CD4-positive, alpha-beta memory T cell (primary cell): ENCODE results near the gene HPRT1. TPM values are rescaled to one million over a fixed set of nuclear protein-coding genes. Genes with fewer than 3 reads are reported as not detected.

ENCODE experiments used
- CTCF ChIA-PET: fragments of 350-600 bp; sonication (Branson Sonifier 250); formaldehyde crosslinking; loops from one replicate; lab custom pipeline; 2021; ENCODE audit warnings: inconsistent platforms; ENCODE audit not compliant: partially characterized antibody; lab: Charles Lee
- POLR2A ChIA-PET: fragments of 350-600 bp; sonication (Branson Sonifier 250); formaldehyde crosslinking; loops from one replicate; lab custom pipeline; 2021; ENCODE audit not compliant: partially characterized antibody; lab: Charles Lee
- DNase-seq, 5 donors: peaks; one replicate each; pipeline versions ENCODE4 v3.0.0 to v3.0.0-alpha.2; 2020 to 2022; ENCODE audit warnings: mixed read lengths in 1 of 5
- H3K27ac ChIP-seq: one replicate; pipeline ENCODE4 v1.7.0; 2013; ENCODE audit warnings: low read depth, low read length
- H3K27me3 ChIP-seq: 2 replicates; pipeline ENCODE4 v1.7.0; 2013; ENCODE audit warnings: mild to moderate bottlenecking, low read length, moderate library complexity; ENCODE audit not compliant: insufficient read depth
- H3K36me3 ChIP-seq: 2 replicates; pipeline ENCODE4 v1.7.0; 2013; ENCODE audit warnings: mild to moderate bottlenecking, low read length, moderate library complexity; ENCODE audit not compliant: insufficient read depth
- H3K4me1 ChIP-seq: 2 replicates; pipeline ENCODE4 v1.7.0; 2013; ENCODE audit warnings: mild to moderate bottlenecking, low read length, moderate library complexity; ENCODE audit not compliant: insufficient read depth
- H3K4me3 ChIP-seq, 2 donors: one replicate each; pipeline ENCODE4 v1.7.0; 2013; ENCODE audit warnings: low read length in 2 of 2, mild to moderate bottlenecking in 1 of 2
- H3K9me3 ChIP-seq, 2 donors: one replicate each; pipeline ENCODE4 v1.7.0; 2013; ENCODE audit warnings: low read length in 2 of 2, control low read depth in 1 of 2; ENCODE audit not compliant: control insufficient read depth in 1 of 2
- H3K27ac Mint-ChIP-seq, 7 donors: one replicate each; pipeline ENCODE4 v1.8.0; 2020 to 2021; ENCODE audit warnings: mixed read lengths in 7 of 7, mild to moderate bottlenecking in 6 of 7, inconsistent platforms in 3 of 7, moderate library complexity in 3 of 7
- H3K27me3 Mint-ChIP-seq, 2 donors: one replicate each; pipeline ENCODE4 v1.8.0; 2020 to 2021; ENCODE audit warnings: mixed read lengths in 2 of 2
- H3K36me3 Mint-ChIP-seq, 2 donors: one replicate each; pipeline ENCODE4 v1.8.0; 2020 to 2021; ENCODE audit warnings: mixed read lengths in 2 of 2, inconsistent platforms in 1 of 2, mild to moderate bottlenecking in 1 of 2
- H3K4me1 Mint-ChIP-seq, 4 donors: one replicate each; pipeline ENCODE4 v1.8.0; 2020 to 2021; ENCODE audit warnings: mixed read lengths in 4 of 4, mild to moderate bottlenecking in 1 of 4
- H3K4me3 Mint-ChIP-seq, 8 donors: one replicate each; pipeline ENCODE4 v1.8.0; 2020 to 2021; ENCODE audit warnings: mixed read lengths in 8 of 8, mild to moderate bottlenecking in 7 of 8, moderate library complexity in 6 of 8, inconsistent platforms in 3 of 8
- H3K9me3 Mint-ChIP-seq, 8 donors: one replicate each; pipeline ENCODE4 v1.8.0; 2020 to 2021; ENCODE audit warnings: mixed read lengths in 8 of 8, mild to moderate bottlenecking in 5 of 8, inconsistent platforms in 3 of 8, moderate library complexity in 1 of 8
- intact Hi-C: fragments of 100-400 bp; cut with micrococcal nuclease; formaldehyde crosslinking; loops from one replicate; pipeline ENCODE4 v1.15.1; 2023
- microRNA-seq: library from miRNA; unstranded; fragments of <30 nt; microRNA quantifications from one replicate; pipeline ENCODE4 v1.2.0, GENCODE V29; 2021; ENCODE audit warnings: borderline replicate concordance, borderline number of aligned reads, borderline microRNAs expressed, mixed read lengths
- polyA plus RNA-seq, 2 donors: library from polyadenylated mRNA; unstranded; fragments of 300-500 nt; fragmentation: Illumina TruSeq; gene quantifications; one replicate each; pipeline ENCODE4 v1.2.3, GENCODE V29; 2021
- total RNA-seq, 2 experiments: library from RNA; stranded (reverse); gene quantifications; one replicate each; pipeline ENCODE4 v1.2.3, GENCODE V29; 2021

HPRT1 gene
- total and polyA plus RNA-seq, 4 experiments from 2014 or later: 22.4 to 105 (median 44.6) TPM

DNA sequence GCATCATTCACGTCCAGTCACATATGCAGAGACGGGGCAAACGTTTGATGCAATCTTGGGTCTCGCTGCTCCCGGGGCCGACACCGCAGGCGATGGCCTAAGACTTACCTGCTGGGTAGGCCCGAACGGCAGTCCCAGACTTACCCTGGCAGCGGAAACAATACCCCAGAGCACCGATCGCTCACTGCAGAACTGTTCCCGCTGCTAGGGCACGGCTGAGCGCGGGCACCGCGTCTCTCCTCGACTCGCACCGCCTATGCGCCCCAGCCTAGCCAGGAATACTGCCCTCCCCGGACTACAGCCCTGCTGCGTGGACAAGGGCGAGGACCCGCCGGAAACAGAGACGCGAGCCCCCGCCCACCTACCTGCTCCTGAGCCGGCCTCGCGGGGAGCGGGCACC is 86.2 kb downstream of the HPRT1 start:
- no peaks in the 10 kb centered on the region for H3K9me3 ChIP-seq
- peaks cover 24% of the 10 kb centered on the region for H3K27me3 ChIP-seq
- ChIA-PET CTCF (no interaction called here), POLR2A (no interaction called here)
- peaks cover 0 to 4% (median 0%) of the 10 kb centered on the region in 8 donors for H3K9me3 Mint-ChIP-seq
- no peak overlapping the region for H3K27ac Mint-ChIP-seq
- intact Hi-C loops: no loop called here
- DNase-seq: no peak
- no peak overlapping the region for H3K4me3 Mint-ChIP-seq
- no peak overlapping the region for H3K4me3 ChIP-seq
- peaks cover 28% of the 10 kb centered on the region for H3K4me1 ChIP-seq
- peaks cover 19 to 24% (median 22%) of the 10 kb centered on the region in 4 donors for H3K4me1 Mint-ChIP-seq
- H3K27me3 Mint-ChIP-seq: peaks cover 32 to 41% of the 10 kb centered on the region in 2 donors
- H3K36me3 Mint-ChIP-seq: peaks cover 0 to 2% of the 10 kb centered on the region in 2 donors
- no peaks in the 10 kb centered on the region for H3K36me3 ChIP-seq
- no peak overlapping the region for H3K27ac ChIP-seq

DNA sequence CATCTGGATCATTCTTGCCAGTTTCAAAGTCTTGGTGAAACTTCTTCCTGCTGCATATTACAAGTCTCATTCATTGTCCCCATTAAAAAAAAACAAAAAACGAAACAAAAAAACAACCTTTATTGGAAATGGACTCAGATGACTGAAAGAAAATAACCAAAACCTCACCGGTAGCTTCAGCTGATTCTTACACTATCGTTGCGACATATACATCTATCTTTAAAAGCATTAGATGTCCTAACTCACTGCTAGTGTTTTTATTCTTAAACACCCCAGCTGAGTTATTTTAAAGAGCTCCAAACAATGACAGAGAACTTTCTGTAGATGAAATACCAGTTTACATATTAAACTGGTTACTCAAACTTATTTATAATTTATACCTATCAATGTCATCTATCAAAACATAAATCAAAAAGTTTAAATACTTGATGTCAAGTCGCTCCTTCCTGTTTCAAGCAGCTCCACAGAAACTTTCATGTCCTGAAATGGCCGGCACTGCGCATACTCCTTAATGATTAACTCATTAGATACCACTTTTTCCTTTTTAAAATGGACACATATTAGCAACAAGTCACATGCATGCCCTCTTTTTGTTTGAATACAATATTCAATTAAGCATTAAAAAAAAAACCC is 87.2 kb downstream of the HPRT1 start:
- H3K4me1 ChIP-seq: peaks cover 28% of the 10 kb centered on the region
- no peaks in the 10 kb centered on the region for H3K36me3 ChIP-seq
- no peaks in the 10 kb centered on the region for H3K9me3 ChIP-seq
- Mint-ChIP-seq H3K4me3 (peak overlapping the region in 2 of 8 donors; percentile 15 to 39), H3K9me3 (peaks cover 0 to 4% (median 0%) of the 10 kb centered on the region in 8 donors), H3K4me1 (peaks cover 19 to 24% (median 22%) of the 10 kb centered on the region in 4 donors), H3K27me3 (peaks cover 36 to 41% of the 10 kb centered on the region in 2 donors), H3K27ac (no peak overlapping the region), H3K36me3 (peaks cover 0 to 2% of the 10 kb centered on the region in 2 donors)
- ChIA-PET POLR2A (no interaction called here), CTCF (no interaction called here)
- no peak for DNase-seq
- intact Hi-C loops: no loop called here
- H3K27ac ChIP-seq: no peak overlapping the region
- peaks cover 29% of the 10 kb centered on the region for H3K27me3 ChIP-seq
- no peak overlapping the region for H3K4me3 ChIP-seq

DNA sequence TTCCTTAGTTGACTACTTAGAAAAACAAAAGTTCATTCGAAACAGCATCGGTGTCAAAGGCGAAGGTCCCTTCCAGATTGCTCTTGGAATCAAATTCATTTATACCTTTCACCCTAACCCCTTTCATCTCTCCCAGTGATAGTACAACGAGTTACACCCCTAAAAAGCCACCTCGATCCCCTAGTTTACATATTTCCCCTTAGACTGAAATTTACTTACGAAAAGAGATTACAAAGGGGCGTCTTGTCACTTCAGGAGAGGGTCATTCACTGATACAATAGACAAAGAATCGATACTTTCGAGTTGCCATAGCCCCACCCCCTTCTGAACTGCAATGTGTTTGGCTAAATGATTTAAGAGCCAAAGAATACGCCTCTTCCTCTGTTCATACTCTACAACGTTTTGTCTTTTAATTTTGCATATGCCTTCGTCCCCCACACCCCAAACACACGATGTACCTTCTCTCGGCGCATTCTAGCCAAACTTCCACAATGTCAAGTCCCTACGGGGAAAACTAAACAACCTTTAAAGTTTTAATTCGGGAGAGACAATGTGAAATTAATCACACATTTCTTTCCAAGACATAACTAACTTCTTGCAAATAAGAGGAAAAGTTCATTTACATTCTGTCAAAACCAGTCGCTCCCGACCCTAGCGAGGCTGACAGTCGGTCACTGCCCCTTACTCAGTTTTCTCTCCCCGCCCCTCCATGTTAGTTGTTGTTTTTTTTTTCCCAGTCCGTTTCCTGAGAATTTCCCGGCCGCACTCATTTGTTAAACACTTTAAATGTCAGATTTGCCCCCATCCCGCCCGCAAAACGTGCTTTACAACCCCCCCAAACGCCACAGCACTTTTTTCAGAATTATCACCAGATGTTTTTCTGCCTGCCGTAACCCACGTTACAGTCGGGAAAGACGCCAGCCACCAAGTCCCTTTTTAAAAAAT is 88.6 kb downstream of the HPRT1 start:
- H3K9me3 ChIP-seq: no peaks in the 10 kb centered on the region
- peak overlapping the region in 1 of 2 donors; percentile 23 for H3K4me3 ChIP-seq
- DNase-seq: peak in 2 of 5 donors; percentile 11 to 17
- peak overlapping the region; percentile 78 to 91 (median 88) for H3K4me3 Mint-ChIP-seq
- CTCF ChIA-PET: no interaction called here
- peaks cover 36 to 40% of the 10 kb centered on the region in 2 donors for H3K27me3 Mint-ChIP-seq
- H3K9me3 Mint-ChIP-seq: peaks cover 0 to 4% (median 0%) of the 10 kb centered on the region in 8 donors
- H3K36me3 ChIP-seq: no peaks in the 10 kb centered on the region
- H3K4me1 Mint-ChIP-seq: peaks cover 19 to 24% (median 22%) of the 10 kb centered on the region in 4 donors
- H3K27me3 ChIP-seq: peaks cover 29% of the 10 kb centered on the region
- H3K27ac Mint-ChIP-seq: peak overlapping the region in 5 of 7 donors; percentile 22 to 77 (median 48)
- peaks cover 0 to 2% of the 10 kb centered on the region in 2 donors for H3K36me3 Mint-ChIP-seq
- no peak overlapping the region for H3K27ac ChIP-seq
- POLR2A ChIA-PET: no interaction called here
- intact Hi-C loops: no loop called here
- peaks cover 28% of the 10 kb centered on the region for H3K4me1 ChIP-seq

Small RNAs within 50 kb of the gene (microRNA-seq; reads per million reads assigned to microRNA genes)
- gene MIR424 (240 reads per million, percentile 75 among the genes with 10 or more reads in this experiment), gene MIR450A1 (not detected), gene MIR450A2 (not detected), gene MIR450B (not detected), gene MIR503 (2.4 reads per million, percentile 3 among the genes with 10 or more reads in this experiment), gene MIR542 (1.4 reads per million)

Other genes with a start within 250 kb of the HPRT1 start
- gene CCDC160, start 223.0 kb upstream of the HPRT1 start, total RNA-seq: not detected
- not detected for gene CCDC160, start 223.0 kb upstream of the HPRT1 start, polyA plus RNA-seq
- 10 to 100 TPM; 23.0 to 23.8 TPM for gene PHF6, start 86.9 kb upstream of the HPRT1 start, total RNA-seq
- gene PHF6, start 86.9 kb upstream of the HPRT1 start, polyA plus RNA-seq: 10 to 100 TPM; 15.7 to 16.9 TPM
- gene PLAC1, start 198.3 kb downstream of the HPRT1 start, total RNA-seq: not detected
- gene PLAC1, start 198.3 kb downstream of the HPRT1 start, polyA plus RNA-seq: not detected